GM12892 (cell line): ENCODE results near the gene PLEKHB2.
"Not testable (repeated sequence)": the region's sequence is repeated elsewhere in the genome, so short reads cannot be mapped to it uniquely, and the experiment has no call there.

Experiments used
- DNase-seq: peaks from one replicate; pipeline ENCODE4 v3.0.0; 2011; ENCODE audit not compliant: insufficient read length
- FAIRE-seq: peaks from 2 replicates; lab custom pipeline; 2011; peaks lifted over from hg19 to GRCh38; lab: Jason Lieb, UNC
- POLR2A ChIP-seq: IDR thresholded peaks from 2 replicates; pipeline ENCODE4 v1.6.1; 2011; ENCODE audit warnings: low read depth, low read length, control low read depth
- POLR2AphosphoS5 ChIP-seq: IDR thresholded peaks from 2 replicates; pipeline ENCODE4 v1.6.1; 2011; ENCODE audit warnings: low read depth, low read length, control low read depth
- TAF1 ChIP-seq: IDR thresholded peaks from 2 replicates; pipeline ENCODE4 v1.6.1; 2011; ENCODE audit warnings: low read depth, mild to moderate bottlenecking, control low read depth, low read length, borderline replicate concordance

Gene PLEKHB2

DNA sequence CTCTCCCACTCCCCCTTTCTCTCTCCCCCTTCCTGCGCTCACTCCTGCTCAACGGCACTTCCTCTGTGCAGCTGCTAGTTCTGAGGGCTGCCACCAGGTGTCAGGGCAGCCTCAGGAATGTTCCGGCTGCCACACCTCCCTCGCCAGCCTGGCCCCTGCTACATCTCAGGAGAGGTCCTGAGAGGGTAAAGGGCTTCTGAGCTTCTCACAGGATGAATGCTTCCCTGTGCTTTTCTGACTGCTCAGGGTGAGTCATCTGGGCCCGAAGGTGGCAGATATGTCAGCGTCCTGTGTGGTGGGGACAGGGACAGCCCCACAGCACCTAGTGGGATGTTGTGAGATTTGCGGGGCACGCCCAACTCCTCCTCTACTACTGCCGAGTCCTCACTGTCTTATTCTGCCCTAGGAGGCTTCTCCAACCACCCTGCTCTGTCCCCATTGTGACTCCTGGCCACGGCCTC is 49.0 kb downstream of the PLEKHB2 start:
- TF ChIP-seq TAF1 (no peak), POLR2A (no peak), POLR2AphosphoS5 (no peak)
- peak; percentile 97 for FAIRE-seq
- DNase-seq, result peak; percentile 71

DNA sequence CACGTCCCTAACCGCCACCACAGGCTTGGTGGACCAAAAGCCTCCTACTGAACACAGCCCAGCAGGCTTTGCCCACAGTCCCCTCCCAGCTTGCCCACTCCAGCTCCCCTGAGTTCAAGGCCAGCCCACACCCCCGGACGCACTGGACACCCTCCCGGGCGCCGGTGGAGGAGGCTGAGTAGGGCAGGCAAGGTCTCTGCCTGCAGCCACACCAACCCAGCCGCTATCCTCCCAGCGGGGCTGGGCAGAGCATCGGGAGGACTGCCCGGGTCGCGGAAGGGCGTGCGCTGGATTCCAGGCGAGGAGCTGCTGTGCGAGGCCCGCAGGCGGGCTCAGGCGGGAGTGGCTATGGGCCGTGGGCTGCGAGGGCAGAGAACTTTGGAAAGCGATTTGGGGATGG is 49.5 kb downstream of the PLEKHB2 start:
- no peak for TF ChIP-seq TAF1
- TF ChIP-seq POLR2A, result no peak
- TF ChIP-seq POLR2AphosphoS5, result no peak
- FAIRE-seq, result no peak

DNA sequence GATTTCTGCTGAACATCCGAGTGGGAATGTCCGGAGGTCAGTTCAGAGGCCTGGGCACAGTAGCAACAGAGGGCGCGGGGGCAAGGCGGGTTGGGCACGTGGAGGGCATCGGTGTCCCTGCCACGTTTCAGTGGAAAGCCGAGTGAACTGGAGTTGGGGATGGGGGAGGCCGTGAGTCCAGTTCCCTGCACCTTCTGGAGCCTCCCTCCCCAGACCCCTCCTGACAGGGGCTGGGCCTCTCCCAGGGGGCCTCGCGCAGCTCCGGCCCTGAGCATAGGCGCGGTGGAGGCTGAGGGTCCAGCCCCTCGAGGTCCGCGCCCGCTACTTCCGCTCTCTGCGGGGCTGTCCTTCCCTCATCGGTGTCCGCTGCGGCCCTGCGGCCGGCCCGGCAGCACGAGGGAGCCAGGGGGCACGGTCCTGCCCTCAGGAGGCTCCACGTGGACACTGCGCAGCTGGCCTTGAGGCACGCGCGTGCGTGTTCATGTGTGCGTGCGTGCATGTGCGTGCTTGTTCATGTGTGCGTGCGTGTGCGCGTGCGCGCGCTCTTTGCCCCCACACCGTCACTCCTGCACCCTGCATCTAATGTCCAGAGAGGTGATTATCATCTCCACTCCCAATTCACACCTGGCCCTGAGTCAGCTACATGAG is 50.2 kb downstream of the PLEKHB2 start:
- no peak for TF ChIP-seq TAF1
- no peak for TF ChIP-seq POLR2AphosphoS5
- TF ChIP-seq POLR2A, result no peak
- FAIRE-seq (no peak), DNase-seq (no peak)

More for the DNA sequence above, 49.5 kb downstream of the PLEKHB2 start:
- DNase-seq, result no peak

DNA sequence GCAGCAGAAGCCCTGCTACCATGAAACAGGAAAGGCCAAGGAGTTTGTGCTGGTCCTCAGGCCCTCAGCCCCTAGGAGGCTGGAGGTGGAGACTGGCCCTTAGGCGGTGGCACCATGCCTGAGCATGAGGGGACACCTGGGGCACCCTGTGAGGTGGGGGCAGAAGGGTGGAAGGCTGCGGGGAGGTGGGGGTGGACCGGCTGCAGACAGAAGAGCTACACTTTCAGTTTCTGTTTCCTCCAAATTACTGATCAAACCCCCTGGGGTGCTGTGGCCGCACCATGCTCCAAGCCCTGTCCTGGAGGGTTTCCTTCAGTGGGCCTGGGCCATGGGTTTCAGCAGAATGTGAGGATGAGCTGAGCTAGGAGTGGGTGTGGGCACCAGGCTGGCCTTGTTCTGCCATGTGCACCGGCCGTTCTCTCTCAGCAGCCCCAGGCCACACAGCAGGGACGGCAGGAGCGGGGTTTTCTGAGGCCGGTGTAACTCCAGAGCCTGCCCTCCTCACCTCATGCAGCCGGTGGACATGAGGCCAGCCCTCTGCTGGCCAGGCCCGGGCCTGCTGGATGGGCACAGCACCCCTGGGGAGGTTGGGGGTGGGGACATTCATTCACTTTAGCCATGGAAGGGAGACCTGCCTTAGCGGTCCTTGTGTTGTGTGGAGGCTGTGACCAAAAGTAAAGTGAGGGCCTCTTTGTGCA is 51.5 kb downstream of the PLEKHB2 start:
- no peak for DNase-seq
- TF ChIP-seq POLR2AphosphoS5, result no peak
- no peak for TF ChIP-seq POLR2A
- TF ChIP-seq TAF1, result no peak
- no peak for FAIRE-seq

DNA sequence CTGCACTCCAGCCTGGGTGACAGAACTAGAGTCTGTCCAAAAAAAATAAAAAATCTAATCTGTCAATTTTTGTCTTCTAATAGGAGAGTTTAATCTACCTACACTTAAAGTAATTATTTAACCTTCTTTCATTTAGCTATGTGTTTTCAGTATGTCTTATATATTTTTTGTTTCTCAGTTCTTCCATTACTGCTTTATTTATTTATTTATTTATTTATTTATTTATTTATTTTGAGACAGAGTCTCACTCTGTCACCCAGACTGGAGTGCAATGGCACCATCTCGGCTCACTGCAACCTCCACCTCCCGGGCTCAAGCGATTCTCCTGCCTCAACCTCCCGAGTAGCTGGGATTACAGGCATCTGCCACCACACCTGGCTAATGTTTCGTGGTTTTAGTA is 60.4 kb downstream of the PLEKHB2 start:
- FAIRE-seq, DNase-seq: not testable (repeated sequence)

DNA sequence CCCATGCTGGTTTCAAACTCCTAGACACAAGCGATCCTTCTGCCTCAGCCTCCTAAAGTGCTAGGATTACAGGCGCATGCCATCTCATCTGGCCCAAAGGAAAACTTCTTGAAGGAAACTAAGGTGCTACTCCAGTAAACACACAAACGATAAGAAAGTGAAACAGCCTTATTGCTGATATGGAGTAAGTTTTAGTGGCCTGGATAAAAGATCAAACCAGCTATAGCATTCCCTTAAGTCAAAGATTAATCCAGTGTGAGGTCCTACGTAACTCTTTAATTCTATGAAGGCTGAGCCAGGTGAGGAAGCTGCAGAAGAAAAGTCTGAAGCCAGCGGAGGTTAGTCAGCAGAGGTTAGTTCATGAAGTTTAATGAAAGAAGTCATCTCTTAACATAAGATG is 63.4 kb downstream of the PLEKHB2 start:
- DNase-seq (no peak), FAIRE-seq (no peak)

DNA sequence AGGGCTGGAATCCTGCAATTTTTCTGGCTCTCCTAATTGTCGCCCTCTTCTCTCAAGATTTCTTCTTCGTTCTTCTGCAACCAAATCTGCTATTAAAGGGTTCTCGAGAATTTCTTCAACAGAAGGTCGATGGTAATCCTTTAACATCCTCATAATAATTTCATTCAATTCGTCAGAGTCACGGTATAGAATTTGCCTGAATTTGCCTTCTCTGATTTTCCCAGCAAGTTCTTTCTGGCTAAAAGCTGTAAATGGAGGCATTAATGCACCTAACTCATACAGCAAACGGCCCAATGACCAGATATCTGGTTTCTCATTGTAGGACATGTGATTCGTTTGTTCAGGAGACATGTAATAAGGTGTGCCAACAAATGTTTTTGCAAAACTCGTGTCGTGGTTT is 72.9 kb downstream of the PLEKHB2 start:
- not testable (repeated sequence) for DNase-seq, FAIRE-seq

More for the DNA sequence above, 63.4 kb downstream of the PLEKHB2 start:
- no peak for TF ChIP-seq POLR2AphosphoS5
- no peak for TF ChIP-seq POLR2A
- no peak for TF ChIP-seq TAF1

DNA sequence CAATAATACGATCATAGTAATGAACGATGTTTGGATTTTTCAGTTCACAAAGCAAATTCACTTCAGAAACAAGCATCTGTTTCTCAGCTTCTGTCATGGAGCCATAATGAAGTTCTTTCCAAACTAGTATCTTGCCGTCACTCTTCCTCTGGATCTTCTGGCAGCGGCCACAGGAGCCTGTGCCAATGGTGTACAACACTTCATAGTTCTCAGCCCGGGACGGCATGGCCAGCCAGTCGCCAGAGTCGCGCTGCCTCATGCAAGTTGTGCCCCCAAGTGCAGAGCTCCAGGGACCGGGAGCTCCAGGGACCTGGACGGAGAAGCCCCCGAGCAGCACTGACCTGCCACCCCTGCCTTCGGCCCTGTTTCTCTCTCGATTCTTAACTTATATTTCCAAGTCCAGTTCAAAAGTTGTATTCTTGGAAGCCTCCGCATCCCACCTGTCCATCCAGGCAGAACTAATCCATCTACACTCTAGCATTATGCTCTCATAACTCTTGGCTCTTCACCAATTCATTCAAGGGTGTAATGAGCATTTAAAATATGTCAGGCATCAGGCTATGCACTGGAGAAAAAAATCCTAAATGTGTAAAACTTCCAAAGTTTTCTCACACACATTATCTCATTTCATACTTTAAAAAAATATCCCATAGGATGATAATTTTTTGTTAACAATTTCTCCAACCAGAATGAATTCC is 73.7 kb downstream of the PLEKHB2 start:
- not testable (repeated sequence) for DNase-seq, FAIRE-seq

DNA sequence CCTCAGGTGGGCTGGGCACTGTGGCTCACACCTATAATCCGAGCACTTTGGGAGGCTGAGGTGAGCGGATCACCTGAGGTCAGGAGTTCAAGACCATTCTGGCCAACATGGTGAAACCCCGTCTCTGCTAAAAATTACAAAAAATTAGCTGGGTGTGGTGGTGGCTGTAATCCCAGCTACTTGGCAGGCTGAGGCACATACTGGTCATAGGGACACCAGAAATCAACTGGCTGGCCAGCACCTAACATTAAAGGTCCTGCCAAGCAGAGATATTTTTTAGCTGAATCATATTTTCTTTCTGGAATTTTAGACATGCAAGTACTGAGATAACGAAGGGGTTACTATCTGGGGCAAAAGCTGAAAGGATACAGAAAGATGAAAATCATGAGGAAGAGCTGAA is 76.3 kb downstream of the PLEKHB2 start:
- not testable (repeated sequence) for DNase-seq, FAIRE-seq

DNA sequence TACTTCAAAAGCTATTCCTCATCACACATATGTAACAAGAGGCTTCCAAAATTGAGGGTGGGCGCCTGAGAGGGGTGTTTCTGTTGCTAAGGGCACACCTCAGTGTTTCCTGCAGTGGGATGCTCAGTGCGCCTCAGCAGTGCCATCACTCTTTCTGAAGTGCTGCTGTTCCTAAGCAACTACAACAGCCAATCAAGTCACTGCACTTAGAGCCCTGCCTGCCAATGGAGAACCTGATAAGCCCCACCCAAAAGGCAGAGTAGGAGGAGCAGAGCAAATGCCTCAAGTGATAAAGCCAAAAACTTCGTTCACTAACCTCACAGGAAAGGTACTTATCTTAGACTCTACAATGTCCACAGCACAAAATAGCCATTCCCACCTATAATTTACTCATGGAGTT is 88.3 kb downstream of the PLEKHB2 start:
- FAIRE-seq, result not testable (repeated sequence)

DNA sequence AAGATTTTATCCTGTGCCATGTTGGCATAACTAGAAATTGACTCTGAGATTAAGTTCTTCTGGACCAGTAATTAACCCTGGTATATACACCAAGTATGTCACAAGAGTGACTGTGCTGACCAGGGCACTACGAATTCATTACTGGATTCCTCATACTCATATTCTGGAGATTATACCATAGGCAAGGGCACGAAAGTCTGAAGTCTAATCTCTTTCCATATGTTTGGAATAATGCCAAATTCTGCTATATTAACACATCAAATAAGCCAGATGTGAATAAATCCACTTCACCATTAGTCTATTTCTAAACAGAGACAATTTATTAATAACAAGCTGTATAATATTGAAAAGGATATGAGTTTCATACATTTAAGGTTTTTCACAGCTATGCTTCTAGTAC is 91.0 kb downstream of the PLEKHB2 start:
- DNase-seq, FAIRE-seq: not testable (repeated sequence)

More for the DNA sequence above, 88.3 kb downstream of the PLEKHB2 start:
- not testable (repeated sequence) for DNase-seq
